Activated CD4-positive, alpha-beta T cell treated with anti-CD3 and anti-CD28 coated beads, Interleukin-2, amount 50 U/mL, for 4 hours (primary cell): ENCODE results near the gene LRGUK.

ENCODE experiments used
- DNase-seq, 2 experiments: peaks; one replicate each; pipeline ENCODE4 v3.0.0-alpha.2; 2020

The LRGUK gene

GRCh38 chr7:134311807-134312206, 184.7 kb downstream of the LRGUK start:
- no peak for DNase-seq

GRCh38 chr7:134312717-134313116, 185.6 kb downstream of the LRGUK start:
- DNase-seq: no peak

DNA sequence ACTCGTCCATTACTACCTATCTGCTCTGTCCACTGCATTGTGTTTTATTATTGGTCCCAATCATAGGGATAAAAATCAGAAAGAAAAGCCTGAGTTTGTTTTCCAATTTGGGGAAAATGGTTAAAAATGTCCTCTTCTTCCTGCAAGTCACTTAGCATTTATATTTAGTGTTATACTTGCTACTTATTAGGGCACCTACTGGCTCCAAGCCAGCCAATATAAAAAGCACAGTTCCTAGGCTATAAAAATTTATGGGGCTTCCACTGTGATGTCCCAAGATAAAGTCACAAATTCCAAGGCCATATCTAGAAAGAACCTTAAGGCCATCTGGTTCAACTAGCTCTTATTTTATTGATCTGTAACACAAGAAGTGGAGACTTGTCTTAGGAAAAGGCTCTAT, 186.4 kb downstream of the LRGUK start:
- DNase-seq: no peak
